GM19043 (cell line): Measurements from ENCODE around the gene PTGR1.
"Not testable (repeated sequence)": the region's sequence is repeated elsewhere in the genome, so short reads cannot be mapped to it uniquely, and the experiment has no call there.

Experiments
- ATAC-seq: cut with Tn5 transposase; IDR thresholded peaks from one replicate; pipeline ENCODE4 v1.9.1; 2021; ENCODE audit warnings: low read depth; ENCODE audit not compliant: unreplicated experiment

PTGR1 gene

DNA sequence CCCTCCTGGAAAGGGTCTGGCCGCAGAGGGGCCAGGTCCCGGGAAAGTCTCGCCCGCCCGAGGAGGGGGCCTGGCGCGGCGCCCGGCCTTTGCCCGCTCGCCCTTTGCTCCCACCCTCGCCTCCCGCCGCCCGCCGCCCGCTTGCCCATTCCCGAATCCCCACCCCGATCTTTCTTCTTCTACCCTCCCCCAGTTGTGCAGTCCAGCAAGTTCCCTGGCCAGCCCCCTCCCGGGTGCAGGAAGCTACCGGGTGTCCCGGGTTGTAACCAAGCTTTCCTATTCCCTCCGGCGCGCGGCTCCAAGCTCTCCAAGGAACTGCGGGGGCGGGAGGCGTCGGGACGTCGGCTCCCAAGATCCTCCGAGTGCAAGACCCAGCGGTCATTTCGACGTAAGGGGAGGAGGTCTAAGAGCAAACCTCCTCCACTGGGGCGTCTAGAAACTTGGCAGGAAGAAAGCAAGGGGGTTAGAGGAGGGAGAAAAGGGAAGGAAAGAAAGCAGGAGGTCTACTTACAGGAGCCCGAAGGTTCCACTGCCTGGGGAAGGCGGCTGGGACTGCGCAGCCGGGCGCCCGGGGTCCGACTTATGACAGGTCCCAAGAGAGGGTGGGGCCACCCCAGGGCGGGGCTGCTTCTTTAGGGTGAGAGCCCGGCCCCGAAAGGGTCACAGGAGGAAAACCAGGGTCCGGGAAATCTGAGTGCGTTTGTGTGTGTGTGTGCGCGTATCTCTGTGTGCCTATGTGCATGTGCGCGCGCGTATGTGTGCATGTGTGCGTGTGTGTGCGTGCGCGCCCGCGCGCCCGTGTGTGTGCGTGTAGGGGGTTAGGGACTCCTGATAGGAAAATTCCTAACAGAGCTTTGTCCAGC lies at the start of gene PTGR1:
PTGR1 (minus strand) TSS at position 556 of the 863 bp plus-strand sequence. CDS start 2,225 bp downstream, outside the sequence.
- peak; percentile 37 for ATAC-seq

DNA sequence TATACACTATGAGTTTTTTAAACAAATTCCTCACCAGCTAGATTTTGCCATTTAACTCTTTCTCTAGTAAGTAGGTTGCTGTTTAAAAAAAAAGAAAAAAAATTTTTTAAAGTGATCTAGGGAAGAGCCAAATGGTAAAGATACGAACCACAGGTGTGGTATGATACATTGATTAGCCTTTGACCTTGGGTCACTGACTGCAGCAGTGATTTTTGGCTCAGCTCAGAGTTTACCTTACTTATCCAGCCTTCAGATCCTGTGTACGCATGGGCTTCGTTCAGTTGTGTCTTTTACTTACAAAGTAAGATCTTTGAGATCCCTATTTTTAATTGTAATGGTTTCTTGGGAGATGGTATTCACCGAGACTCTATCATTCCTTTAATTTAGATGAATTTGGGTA lies 49.6 kb upstream of the PTGR1 start:
- ATAC-seq, result no peak

DNA sequence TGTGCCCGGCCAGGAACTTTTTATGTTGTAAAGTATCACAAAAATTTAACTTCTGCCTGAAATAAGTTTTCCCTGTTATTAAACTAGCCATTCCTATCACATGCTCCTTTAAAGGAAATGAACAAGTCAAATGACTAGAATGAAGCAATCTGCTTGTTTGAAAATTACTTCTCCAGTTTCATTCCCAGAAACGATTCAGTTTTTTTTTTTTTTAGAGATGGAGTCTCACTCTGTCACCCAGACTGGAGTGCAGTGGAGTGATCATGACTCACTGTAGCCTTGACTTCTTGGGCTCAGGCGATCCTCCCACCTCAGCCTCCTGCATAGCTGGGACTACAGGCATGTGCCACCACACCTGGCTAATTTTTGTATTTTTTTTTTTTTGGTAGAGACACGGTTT lies 48.6 kb upstream of the PTGR1 start:
- no peak for ATAC-seq

DNA sequence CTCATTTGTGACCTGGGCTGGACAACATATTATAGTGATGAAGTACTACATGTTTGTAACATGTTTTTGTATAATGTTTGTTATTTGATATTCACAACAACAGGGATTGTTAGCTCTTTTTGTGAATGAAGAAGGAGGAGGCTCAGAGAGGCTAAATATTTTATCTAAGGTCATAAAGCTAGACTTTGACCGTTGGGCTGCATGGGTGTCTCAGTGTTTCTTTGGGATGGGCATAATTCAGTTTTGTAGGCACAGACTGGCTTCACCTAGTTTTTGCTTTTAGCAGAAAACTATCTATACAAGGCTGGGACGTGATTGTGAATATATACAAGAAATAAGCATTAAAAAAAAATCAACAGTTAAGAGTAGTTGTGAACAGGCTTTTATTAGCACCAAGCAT lies 47.0 kb upstream of the PTGR1 start:
- no peak for ATAC-seq

DNA sequence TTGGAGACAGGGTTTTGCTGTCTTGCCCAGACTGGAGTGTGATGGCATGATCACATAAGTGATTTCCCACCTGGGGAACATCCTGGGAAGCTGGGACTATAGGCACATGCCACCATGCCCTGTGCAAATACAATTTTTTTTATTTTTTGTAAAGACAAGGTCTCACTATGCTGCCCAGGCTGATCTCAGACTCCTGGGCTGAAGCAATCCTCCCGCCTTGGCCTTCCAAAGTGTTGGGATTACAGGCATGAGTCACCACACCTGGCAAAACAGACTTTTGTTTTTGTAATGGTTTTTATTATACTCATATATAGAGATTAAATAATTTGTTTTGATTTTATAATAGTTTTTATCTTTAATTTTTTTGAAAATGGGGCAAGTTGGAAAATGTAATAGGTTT lies 46.4 kb upstream of the PTGR1 start:
- ATAC-seq, result no peak

DNA sequence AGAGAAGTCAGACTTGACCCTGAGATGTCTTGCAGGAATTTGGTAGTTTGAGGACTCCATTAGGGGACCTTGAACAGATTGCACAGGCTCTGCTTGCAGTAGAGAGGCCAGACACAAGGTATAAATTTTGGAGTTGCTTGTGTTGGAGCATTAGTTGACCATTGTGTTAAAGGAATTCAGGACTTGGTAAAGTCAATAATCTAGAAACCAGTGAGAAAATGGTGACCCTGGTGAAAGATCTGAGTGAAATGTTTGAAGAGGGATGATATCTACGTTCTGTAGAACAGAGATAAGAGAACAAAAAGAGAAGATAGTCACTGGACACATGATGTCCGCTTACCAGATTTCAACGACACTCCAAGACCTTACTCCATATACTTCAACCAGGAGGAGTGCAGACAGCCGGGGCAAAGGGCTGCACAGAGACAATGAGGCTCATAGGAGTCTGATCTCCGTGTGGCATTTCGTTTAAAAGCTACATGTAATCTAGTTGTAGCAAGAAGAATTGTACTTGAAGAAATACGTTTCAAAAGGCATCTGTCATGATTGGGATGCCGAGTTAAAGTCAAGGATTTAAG lies 44.8 kb upstream of the PTGR1 start:
- no peak for ATAC-seq

DNA sequence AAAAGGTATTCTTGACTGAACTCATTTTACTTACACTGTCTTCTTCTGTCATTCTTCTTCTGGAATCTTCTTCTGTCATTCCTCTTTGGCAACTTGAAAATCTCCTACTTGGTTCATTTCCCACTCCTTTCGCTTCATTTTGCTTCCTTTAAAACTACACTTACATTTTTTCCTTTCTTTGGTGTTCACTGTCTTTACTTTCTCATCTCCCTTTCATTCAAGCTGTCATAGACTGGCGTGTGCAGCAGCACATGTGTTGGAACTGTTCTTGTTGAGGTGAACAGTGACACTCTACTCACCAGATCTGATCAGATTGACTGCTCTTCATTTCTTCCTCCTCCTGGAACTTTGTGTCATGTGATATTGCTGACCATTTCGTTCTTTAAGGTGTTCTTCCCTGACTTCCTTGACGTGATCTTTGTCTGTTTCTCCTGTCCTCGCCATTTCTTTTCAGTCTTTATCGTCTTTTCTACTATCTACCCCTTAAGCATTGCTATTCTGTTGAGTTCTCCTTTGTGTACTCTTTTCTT lies 38.0 kb upstream of the PTGR1 start:
- ATAC-seq, result no peak

DNA sequence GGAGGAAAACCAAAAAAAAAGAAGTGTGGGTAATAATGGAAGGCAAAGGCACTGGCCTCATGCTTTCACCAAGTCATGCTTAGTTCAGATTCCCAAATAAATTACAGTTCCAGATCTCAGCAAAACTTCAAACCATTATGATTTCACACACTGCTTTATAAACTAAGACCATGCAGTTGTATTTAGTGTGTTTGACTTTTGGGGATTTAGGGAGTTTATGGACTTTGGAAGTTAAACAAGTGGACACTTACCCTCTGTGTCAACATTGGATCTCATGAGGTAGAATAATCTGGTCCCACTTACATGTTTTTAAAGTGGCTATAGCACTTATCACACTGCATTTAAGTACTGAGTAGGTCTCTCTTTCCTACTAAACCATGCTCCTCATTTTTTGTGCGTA lies 35.4 kb upstream of the PTGR1 start:
- no peak for ATAC-seq

DNA sequence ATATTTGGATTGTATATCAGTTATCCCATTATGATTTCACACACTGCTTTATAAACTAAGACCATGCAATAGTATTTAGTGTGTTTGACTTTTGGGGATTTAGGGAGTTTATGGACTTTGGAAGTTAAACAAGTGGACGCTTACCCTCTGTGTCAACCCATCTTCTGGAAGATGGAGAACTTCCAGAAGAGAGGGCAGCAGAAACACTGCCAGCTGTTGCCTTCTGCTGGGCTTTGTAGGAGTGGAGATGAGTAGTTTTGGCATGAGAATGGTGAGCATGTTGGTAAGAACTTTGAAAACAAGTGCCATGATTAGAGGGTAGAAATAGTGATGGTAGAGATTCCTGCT lies 33.9 kb upstream of the PTGR1 start:
- ATAC-seq, result no peak

DNA sequence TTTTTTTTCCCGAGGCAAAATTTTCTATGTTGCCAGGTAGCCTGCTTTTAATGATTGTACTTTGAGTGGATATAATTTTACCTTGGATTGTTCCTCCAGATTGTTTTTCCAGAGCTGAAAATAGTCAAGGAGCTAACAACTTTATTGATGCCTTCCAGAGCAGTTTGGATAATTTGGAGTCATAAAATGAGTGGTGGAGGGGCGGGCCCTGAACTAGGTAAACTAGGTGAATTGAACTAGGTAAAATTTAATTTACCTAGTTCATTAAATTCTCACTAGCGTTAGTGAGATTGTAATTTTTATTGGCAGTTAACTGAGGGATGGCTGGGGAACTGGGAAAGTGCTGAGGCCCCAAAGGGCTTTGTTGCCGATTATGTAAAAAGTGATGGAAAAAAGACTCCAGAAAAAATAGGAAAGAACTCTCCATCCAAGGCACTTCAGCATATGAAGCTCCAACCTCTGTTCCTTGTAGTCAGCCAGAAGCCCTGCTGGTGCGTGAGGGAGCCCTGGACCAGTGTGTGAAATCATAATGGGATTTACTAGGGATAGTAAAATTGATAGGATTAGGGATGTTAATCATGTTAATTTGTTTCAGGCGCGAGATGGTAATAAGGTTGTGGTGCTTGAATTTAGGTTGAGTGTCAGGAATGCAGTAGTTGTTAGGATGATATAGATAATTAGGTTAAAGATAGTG lies 33.4 kb upstream of the PTGR1 start:
- no peak for ATAC-seq

DNA sequence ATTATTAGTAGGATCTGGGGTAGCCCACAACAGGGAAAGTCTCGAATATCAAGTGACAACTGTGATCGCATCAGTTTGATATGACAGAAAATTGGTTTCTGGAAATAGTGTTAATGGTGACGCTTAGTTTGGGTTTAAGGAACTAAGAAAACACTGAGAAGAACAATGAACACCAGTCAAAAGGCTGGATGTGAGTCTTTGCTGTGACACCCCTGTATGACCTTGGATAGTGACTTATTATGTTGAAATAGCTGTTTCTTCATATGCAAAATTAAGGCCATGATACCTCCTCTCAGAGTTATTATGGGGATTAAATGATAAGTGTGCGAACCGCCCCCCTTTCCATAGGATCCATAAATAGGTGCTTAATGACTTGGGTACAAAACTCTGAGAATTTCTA lies 32.6 kb upstream of the PTGR1 start:
- no peak for ATAC-seq

DNA sequence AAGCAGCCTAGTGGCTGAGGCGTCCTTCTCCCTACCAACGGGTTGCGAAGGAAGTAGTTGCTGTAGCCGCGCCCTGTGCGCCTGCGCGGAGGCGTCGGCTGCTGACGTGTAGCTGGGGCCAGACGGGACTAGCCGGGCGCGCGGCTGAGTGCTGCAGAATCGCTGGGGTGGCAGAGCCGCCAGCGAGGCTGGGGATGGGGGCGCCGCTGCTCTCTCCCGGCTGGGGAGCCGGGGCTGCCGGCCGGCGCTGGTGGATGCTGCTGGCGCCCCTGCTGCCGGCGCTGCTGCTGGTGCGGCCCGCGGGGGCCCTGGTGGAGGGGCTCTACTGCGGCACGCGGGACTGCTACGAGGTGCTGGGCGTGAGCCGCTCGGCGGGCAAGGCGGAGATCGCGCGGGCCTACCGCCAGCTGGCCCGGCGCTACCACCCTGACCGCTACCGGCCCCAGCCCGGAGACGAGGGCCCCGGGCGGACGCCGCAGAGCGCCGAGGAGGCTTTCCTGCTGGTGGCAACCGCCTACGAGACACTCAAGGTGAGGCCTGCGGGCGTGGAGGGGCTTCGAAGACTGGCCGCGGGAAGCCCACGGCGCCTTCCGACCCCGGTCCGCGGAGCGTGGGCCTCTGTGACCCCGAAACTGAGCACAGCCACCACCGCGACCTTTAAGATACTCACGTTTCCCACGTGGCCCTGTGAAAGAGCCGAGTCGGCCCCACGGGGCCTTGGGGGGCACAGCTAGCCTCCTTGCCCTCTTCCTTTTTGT lies 31.9 kb upstream of the PTGR1 start, which contains the start of gene DNAJC25:
DNAJC25 (plus strand) TSS at position 121 of the 758 bp plus-strand sequence; CDS start at position 195, 74 bp downstream.
- ATAC-seq, result peak; percentile 98

DNA sequence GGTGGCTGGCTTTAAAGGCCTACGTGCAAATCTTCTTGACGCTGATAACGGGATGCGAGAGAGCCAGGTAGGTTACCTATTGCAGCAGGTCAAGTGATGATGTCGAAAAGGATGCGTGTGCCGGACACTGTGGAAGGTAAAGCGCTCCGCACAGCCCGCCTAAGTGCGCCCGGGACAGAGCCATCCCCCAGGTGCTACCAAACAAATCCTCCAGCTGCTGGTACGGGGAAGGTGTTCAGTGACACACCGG lies 31.4 kb upstream of the PTGR1 start:
- no peak for ATAC-seq

DNA sequence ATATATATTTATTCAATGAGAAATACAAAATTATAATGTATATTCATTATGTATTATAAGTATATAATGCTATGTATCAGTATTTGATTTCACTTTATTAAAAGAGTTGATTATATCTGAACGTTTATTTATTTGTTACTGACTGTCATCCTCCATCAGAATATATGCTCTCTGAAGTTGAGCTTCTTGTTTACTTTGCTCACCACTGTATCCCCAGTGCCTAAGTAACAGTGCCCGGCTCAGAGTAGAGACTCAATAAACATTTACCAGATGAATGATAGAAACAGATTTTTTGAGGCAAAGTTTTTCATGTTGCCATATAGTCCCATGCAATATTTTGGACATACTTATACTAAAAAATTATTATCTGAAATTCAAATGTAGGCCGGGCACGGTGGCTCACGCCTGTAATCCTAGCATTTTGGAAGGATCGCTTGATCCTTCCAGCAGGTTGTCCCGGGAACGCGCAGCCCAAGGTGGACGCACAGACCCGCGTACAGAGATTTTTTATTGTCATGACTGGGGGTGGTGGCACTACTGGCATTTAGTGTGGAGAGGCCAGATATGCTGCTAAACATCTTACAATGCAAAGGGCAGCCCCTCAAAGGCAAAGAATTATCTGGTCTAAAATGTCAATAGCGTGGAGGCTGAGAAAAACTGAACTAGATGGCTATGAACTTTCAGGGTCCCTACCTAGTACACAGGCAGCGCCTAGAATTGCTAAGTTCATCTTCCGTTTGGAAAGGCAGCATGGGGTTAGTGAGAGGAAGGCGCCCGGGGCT lies 30.9 kb upstream of the PTGR1 start:
- peak; percentile 23 for ATAC-seq

DNA sequence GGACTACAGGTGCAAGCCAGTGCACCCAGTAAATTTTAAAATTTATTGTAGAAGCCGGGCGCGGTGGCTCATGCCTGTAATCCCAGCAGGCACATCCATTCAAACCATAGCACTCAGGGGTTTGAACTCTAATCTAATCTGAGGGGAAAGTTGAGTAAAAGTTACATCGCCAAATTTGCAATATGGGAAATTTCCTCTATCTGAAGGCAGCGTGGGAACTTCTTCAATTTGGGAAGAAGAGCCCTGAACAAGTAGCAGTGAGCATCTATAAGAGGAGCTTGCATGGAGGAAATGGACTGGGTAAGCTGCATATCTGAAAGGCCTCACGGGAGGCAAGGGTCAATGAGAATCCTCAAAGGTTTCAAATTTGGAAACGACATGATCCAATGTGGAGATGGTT lies 29.0 kb upstream of the PTGR1 start:
- no peak for ATAC-seq

DNA sequence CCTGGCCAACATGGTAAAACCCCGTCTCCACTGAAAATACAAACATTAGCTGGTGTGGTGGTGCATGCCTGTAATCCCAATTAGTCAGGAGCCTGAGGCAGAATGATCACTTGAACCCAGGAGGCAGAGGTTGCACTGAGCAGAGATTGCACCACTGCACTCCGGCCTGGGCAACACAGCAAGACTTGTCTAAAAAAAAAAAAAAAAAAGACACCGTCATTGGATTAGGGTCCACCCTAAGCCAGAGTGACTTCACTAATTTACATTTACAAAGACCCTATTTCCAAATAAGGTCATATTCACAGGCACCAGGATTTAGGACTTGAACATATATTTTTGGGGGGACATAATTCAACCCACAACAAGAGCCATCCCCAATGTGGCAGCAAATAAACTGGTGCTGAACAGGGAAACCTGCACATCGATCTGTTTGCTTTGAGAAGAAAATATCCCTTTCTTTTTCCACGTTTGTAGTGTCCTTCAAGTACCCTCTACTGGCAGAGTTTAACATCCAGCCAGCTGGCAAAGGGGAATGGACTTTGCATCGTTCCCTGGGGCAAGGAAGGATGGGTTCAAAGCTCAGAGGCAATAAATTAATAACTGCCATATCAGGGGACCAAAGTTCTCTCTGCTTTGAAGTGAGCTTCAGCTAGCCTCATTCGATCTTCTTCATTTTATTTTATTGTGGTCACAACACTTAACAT lies 28.0 kb upstream of the PTGR1 start:
- no peak for ATAC-seq

DNA sequence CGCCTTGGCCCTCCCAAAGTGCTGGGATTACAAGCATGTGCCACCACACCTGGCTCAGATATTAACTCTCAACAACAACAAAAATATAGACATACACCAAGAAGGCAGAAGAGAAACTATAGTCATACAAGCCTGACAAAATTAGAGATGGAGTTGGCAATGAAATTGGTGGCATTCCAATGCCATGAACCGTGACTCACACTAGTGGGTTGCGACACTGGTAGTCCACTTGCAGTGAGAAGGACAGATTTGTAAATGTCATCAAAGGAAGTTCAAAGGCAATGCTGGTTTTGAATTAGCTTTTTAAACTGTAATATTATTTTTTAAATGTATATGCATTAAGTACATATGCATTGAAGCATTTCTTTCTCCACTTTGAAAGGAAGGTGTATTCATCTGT lies 23.2 kb upstream of the PTGR1 start:
- ATAC-seq, result no peak

DNA sequence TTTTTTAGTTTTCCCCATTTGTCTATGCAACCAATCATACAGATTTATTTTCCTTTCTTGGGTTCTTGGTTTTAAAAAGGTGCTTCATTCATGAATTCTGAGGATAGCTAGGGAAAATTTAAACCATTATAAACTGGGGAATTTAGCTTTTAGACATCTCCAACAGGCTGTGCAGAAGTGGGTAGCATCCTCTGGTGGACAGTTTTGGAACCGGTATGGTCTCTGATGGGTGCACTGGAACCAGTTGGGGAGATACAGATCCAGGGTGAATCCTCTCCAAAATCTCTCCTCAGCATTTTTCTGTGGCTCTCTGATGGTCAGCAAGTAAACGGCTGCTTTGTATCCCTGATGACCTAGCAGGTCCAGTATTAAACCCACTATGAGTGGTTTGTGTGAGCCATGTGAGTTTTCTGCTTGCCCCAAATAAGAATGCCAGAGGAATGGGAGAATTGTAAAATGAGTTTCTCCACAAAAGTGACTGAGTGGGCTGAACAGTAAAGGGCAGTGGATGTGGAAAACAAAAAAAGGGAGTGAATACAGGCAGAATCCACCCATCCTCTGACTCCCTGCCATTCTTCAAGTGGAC lies 22.5 kb upstream of the PTGR1 start:
- ATAC-seq, result peak; percentile 57

DNA sequence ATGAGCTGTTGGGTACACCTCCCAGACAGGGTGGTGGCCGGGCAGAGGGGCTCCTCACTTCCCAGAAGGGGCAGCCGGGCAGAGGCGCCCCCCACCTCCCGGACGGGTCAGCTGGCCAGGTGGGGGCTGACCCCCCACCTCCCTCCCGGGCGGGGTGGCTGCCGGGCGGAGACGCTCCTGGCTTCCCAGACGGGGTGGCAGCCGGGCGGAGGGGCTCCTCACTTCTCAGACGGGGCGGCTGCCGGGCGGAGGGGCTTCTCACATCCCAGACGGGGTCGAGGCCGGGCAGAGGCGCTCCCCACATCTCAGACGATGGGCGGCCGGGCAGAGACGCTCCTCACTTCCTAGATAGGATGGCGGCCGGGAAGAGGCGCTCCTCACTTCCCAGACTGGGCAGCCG lies 17.9 kb upstream of the PTGR1 start:
- ATAC-seq, result not testable (repeated sequence)
